GM12878 (cell line): ENCODE results near the gene SEMA7A. TPM values are rescaled to one million over a fixed set of nuclear protein-coding genes. Genes with fewer than 3 reads are reported as not detected.

Experiments used
- ATAC-seq: fragments of 200-7000 bp; cut with Tn5 transposase; 3 replicates; pipeline ENCODE4 v1.9.1; 2020; ENCODE audit warnings: mild to moderate bottlenecking, moderate library complexity
- BruUV-seq: library from RNA; stranded (reverse); fragments of 400-500 nt; replicated peaks from 2 replicates; lab custom pipeline; 2021; lab: Mats Ljungman, UMichigan
- CTCF ChIA-PET: fragments of 300-600 bp; sonication (Branson Sonifier 250); formaldehyde crosslinking; extraction: SDS; loops from one replicate; lab custom pipeline; 2021; ENCODE audit warnings: inconsistent platforms; lab: Yijun Ruan, JAX
- POLR2A ChIA-PET: fragments of 350-600 bp; formaldehyde crosslinking; extraction: SDS; loops from one replicate; lab custom pipeline; 2021; ENCODE audit warnings: inconsistent platforms; lab: Charles Lee
- RAD21 ChIA-PET: fragments of 300-600 bp; sonication (Branson Sonifier 250); formaldehyde crosslinking; loops from one replicate; lab custom pipeline; 2023; ENCODE audit warnings: antibody characterized with exemption; ENCODE audit not compliant: unreplicated experiment; lab: Charles Lee
- SMC1A ChIA-PET: fragments of 300-600 bp; sonication (Branson Sonifier 250); formaldehyde crosslinking; loops from one replicate; lab custom pipeline; 2023; ENCODE audit not compliant: unreplicated experiment, uncharacterized antibody; lab: Charles Lee
- DNase-seq: peaks from one replicate; pipeline ENCODE4 v3.0.0-alpha.2; 2011; ENCODE audit warnings: low read depth, low spot score
- FAIRE-seq: peaks from 3 replicates; lab custom pipeline; 2011; peaks lifted over from hg19 to GRCh38; lab: Jason Lieb, UNC
- H2AFZ ChIP-seq: 2 replicates; pipeline ENCODE4 v1.6.0; 2011; ENCODE audit warnings: low read depth, low read length, control low read depth; ENCODE audit not compliant: control insufficient read depth
- H3K27ac ChIP-seq: 2 replicates; pipeline ENCODE4 v1.5.1; 2011; ENCODE audit warnings: control low read depth; ENCODE audit not compliant: control insufficient read depth, insufficient read depth
- H3K27me3 ChIP-seq, 2 experiments: replicated peaks in 1 of 2; 2 replicates each; pipeline versions ENCODE4 v1.6.0 to v1.6.1; 2011; ENCODE audit warnings: low read length in 1 of 2; ENCODE audit not compliant: control insufficient read depth in 2 of 2, insufficient read depth in 2 of 2
- H3K36me3 ChIP-seq, 2 experiments: 2 replicates each; pipeline ENCODE4 v1.5.1; 2011; ENCODE audit warnings: low read length in 1 of 2; ENCODE audit not compliant: control insufficient read depth in 2 of 2, insufficient read depth in 2 of 2
- H3K4me1 ChIP-seq: 2 replicates; pipeline ENCODE4 v1.6.1; 2011; ENCODE audit warnings: mild to moderate bottlenecking, low read length, moderate library complexity, mixed read lengths; ENCODE audit not compliant: control insufficient read depth, insufficient read depth
- H3K4me2 ChIP-seq: 2 replicates; pipeline ENCODE4 v1.6.0; 2011; ENCODE audit warnings: control low read depth; ENCODE audit not compliant: control insufficient read depth, insufficient read depth
- H3K4me3 ChIP-seq: fragments of 200-600 bp; sonication (generic); 2 replicates; pipeline ENCODE4 v1.5.1; 2016
- H3K79me2 ChIP-seq: 2 replicates; pipeline ENCODE4 v1.6.0; 2011; ENCODE audit warnings: low read length; ENCODE audit not compliant: control insufficient read depth, insufficient read depth
- H3K9ac ChIP-seq: 2 replicates; pipeline ENCODE4 v1.8.0; 2011; ENCODE audit warnings: low read length, control low read depth, mixed read lengths; ENCODE audit not compliant: control insufficient read depth, insufficient read depth
- H3K9me3 ChIP-seq: replicated peaks from 3 replicates; pipeline ENCODE4 v1.5.1; 2011; ENCODE audit warnings: mild to moderate bottlenecking, low read length; ENCODE audit not compliant: control insufficient read depth, insufficient read depth
- H4K20me1 ChIP-seq: 2 replicates; pipeline ENCODE4 v1.6.0; 2011; ENCODE audit not compliant: control insufficient read depth, insufficient read depth
- FOS ChIP-seq: IDR thresholded peaks from 3 replicates; pipeline ENCODE4 v1.6.1; 2011; ENCODE audit warnings: borderline replicate concordance; ENCODE audit not compliant: insufficient read length; ENCODE audit errors: extremely low read depth
- IRF5 ChIP-seq: fragments of 450-650 bp; IDR thresholded peaks from 2 replicates; pipeline ENCODE4 v1.6.1; 2017; ENCODE audit warnings: borderline replicate concordance
- MYC ChIP-seq: IDR thresholded peaks from 2 replicates; pipeline ENCODE4 v1.6.1; 2011; ENCODE audit warnings: mild to moderate bottlenecking, low read length, moderate library complexity, inconsistent platforms; ENCODE audit not compliant: insufficient read depth, insufficient replicate concordance, insufficient read length, severe bottlenecking
- RUNX3 ChIP-seq: IDR thresholded peaks from 2 replicates; pipeline ENCODE4 v1.6.1; 2012; ENCODE audit warnings: low read length, inconsistent platforms
- SMAD1 ChIP-seq: fragments of 450-650 bp; IDR thresholded peaks from 2 replicates; pipeline ENCODE4 v1.6.1; 2018; ENCODE audit warnings: mild to moderate bottlenecking, low read depth; ENCODE audit not compliant: partially characterized antibody
- SMAD5 ChIP-seq: IDR thresholded peaks from 2 replicates; pipeline ENCODE4 v1.6.1; 2016; ENCODE audit warnings: antibody characterized with exemption, low read depth
- WGBS: methylation state at CpG from one replicate; pipeline ENCODE4 v1.1.6; 2016; ENCODE audit warnings: low lambda C conversion rate; ENCODE audit not compliant: insufficient replicate concordance, insufficient coverage; ENCODE audit errors: missing lambda C conversion rate; 5-methylcytosine and 5-hydroxymethylcytosine counted together
- in situ Hi-C: fragments of 300-500 bp; cut with MboI; formaldehyde crosslinking; loops from 9 replicates; pipeline ENCODE4 v1.14.3; 2018; ENCODE audit warnings: mixed read lengths
- intact Hi-C: fragments of 100-400 bp; cut with micrococcal nuclease; formaldehyde crosslinking; loops from one replicate; pipeline ENCODE4 v1.14.2; 2022; ENCODE audit not compliant: unreplicated experiment
- polyA plus RNA-seq, 11 experiments: library from polyadenylated mRNA; depleted of rRNA in 4 of 11; unstranded in 6 of 11; stranded (reverse) in 5 of 11; fragments of >200 nt; fragmentation: Nextera tagmentation in 4 of 11; fragmentation: Illumina TruSeq in 1 of 11; extraction: Ambion mirVana in 4 of 11; extraction: Trizol in 1 of 11; gene quantifications; 1 replicate in 1 of 11; 2 replicates in 10 of 11; pipeline versions ENCODE4 v1.2.1 to v1.2.3, GENCODE V29; 2011 to 2016; ENCODE audit warnings: inconsistent platforms in 2 of 11, missing spikeins in 2 of 11, low read depth in 1 of 11
- total RNA-seq, 4 experiments: library from RNA; depleted of rRNA in 3 of 4; stranded (reverse); fragments of >200 nt in 3 of 4; fragmentation: Illumina TruSeq in 1 of 4; extraction: Trizol in 1 of 4; gene quantifications; 2 replicates each; pipeline versions ENCODE4 v1.2.1 to v1.2.3, GENCODE V29; 2013 to 2021

SEMA7A gene
- total and polyA plus RNA-seq, 10 of the 15 experiments (the other 5 are each of a cell fraction or from before 2014, with no cell fraction given), result 0.08 to 112 (median 53.5) TPM

GRCh38 chr15:74393423-74393822 is 40.3 kb downstream of the SEMA7A start:
- POLR2A ChIA-PET, result interaction anchor here (0.5 to 6.2 kb wide), 10 partner anchors 9 to 479 kb away, joined by 3 to 171 read pairs (median 6); partner anchors contain the start of genes ARID3B and SEMA7A
- peak overlapping the region; percentile 100 for H3K27ac ChIP-seq
- TF ChIP-seq IRF5, result no peak
- TF ChIP-seq RUNX3, result no peak
- TF ChIP-seq FOS, result no peak
- no peak for TF ChIP-seq SMAD5
- no peak for TF ChIP-seq SMAD1
- TF ChIP-seq MYC, result no peak
- TF ChIP-seq, all 136 proteins: peak for 0
- no peak overlapping the region for H2AFZ ChIP-seq
- in situ Hi-C loops, result no loop called here
- H3K9me3 ChIP-seq, result no peaks in the 10 kb centered on the region
- ChIA-PET SMC1A (interaction anchor here (0.8 to 12.5 kb wide), 5 partner anchors 9 to 41 kb away, joined by 3 to 336 read pairs (median 48); no protein-coding TSS in a partner anchor), CTCF (interaction anchor here (0.6 to 15.7 kb wide), 5 partner anchors 9 to 45 kb away, joined by 3 to 226 read pairs (median 4); no protein-coding TSS in a partner anchor), RAD21 (interaction anchor here (4.8 to 20.3 kb wide), 3 partner anchors 9 to 35 kb away, joined by 31 to 496 read pairs (median 145); partner anchors contain the start of gene SEMA7A)
- DNase-seq (no peak), FAIRE-seq (no peak), ATAC-seq (no peak)
- BruUV-seq, result no TSS peak
- peaks cover 81% of the 10 kb centered on the region for H3K4me1 ChIP-seq
- no peak overlapping the region for H3K9ac ChIP-seq
- H3K4me2 ChIP-seq, result no peak overlapping the region; the same call in 1 of the 2 replicates
- H3K4me3 ChIP-seq, result no peak overlapping the region
- no peaks in the 10 kb centered on the region for H4K20me1 ChIP-seq
- WGBS, result 94% methylated on average over 13 of the region's 13 CpGs
- H3K27me3 ChIP-seq, result no peaks in the 10 kb centered on the region
- peaks cover 44% of the 10 kb centered on the region for H3K79me2 ChIP-seq
- H3K36me3 ChIP-seq, result no peaks in the 10 kb centered on the region
- intact Hi-C loops, result loop anchor here (10.0 kb wide), 1 partner anchor 741 kb away; no protein-coding TSS in a partner anchor
